Measurements from ENCODE around the gene KCNMB2.

The KCNMB2 gene

GRCh38 chr3:178714925-178715832, 178.9 kb downstream of the KCNMB2 start:
- no peak for TF ChIP-seq CTCF (IDR thresholded peaks at IDR 0.05; ENCODE audit: low read depth, low read length, missing control alignments)
- DNase-seq (ENCODE audit: low read depth), result no peak
- H3K4me3 ChIP-seq (ENCODE audit: low read depth, low read length), result no peak overlapping the region

- H3K4me3 ChIP-seq (ENCODE audit: low read depth, low read length), result no peak overlapping the region
- TF ChIP-seq CTCF (IDR thresholded peaks at IDR 0.05; ENCODE audit: low read depth, low read length, missing control alignments), result no peak
- no peak for DNase-seq (ENCODE audit: low read depth)
Measured at GRCh38 chr3:178718995-178719635, 182.9 kb downstream of the KCNMB2 start.

GRCh38 chr3:178732824-178733223, 196.6 kb downstream of the KCNMB2 start:
- TF ChIP-seq CTCF (IDR thresholded peaks at IDR 0.05; ENCODE audit: low read depth, low read length, missing control alignments), result no peak
- DNase-seq (ENCODE audit: low read depth), result no peak
- H3K4me3 ChIP-seq (ENCODE audit: low read depth, low read length), result no peak overlapping the region

- TF ChIP-seq CTCF (IDR thresholded peaks at IDR 0.05; ENCODE audit: low read depth, low read length, missing control alignments), result no peak
- DNase-seq (ENCODE audit: low read depth), result no peak
- no peak overlapping the region for H3K4me3 ChIP-seq (ENCODE audit: low read depth, low read length)
Measured at GRCh38 chr3:178735032-178735674, 198.9 kb downstream of the KCNMB2 start.

GRCh38 chr3:178736300-178736699, 200.1 kb downstream of the KCNMB2 start:
- no peak overlapping the region for H3K4me3 ChIP-seq (ENCODE audit: low read depth, low read length)
- DNase-seq (ENCODE audit: low read depth), result no peak
- no peak for TF ChIP-seq CTCF (IDR thresholded peaks at IDR 0.05; ENCODE audit: low read depth, low read length, missing control alignments)

GRCh38 chr3:178739720-178740119, 203.5 kb downstream of the KCNMB2 start:
- no peak for DNase-seq (ENCODE audit: low read depth)
- TF ChIP-seq CTCF (IDR thresholded peaks at IDR 0.05; ENCODE audit: low read depth, low read length, missing control alignments), result no peak
- no peak overlapping the region for H3K4me3 ChIP-seq (ENCODE audit: low read depth, low read length)
